CD14-positive monocyte (primary cell): ENCODE data around the gene BET1. TPM values are rescaled to one million over a fixed set of nuclear protein-coding genes. Genes with fewer than 3 reads are reported as not detected.

Experiments
- DNase-seq, 3 donors: peaks; one replicate each; pipeline ENCODE4 v3.0.0-alpha.2; 2011 to 2022
- H2AFZ ChIP-seq: 2 replicates; pipeline ENCODE4 v1.6.0; 2012; ENCODE audit warnings: mild to moderate bottlenecking, low read depth, low read length, inconsistent platforms; ENCODE audit not compliant: insufficient read depth, poor library complexity, severe bottlenecking
- H3K27ac ChIP-seq, 2 donors: 1 replicate in 1 of 2; 2 replicates in 1 of 2; pipeline ENCODE4 v1.5.1; 2012 to 2013; ENCODE audit warnings: low read length in 2 of 2, control low read depth in 1 of 2, inconsistent platforms in 1 of 2, low read depth in 1 of 2, mild to moderate bottlenecking in 1 of 2
- H3K27me3 ChIP-seq, 2 donors: one replicate each; pipeline versions ENCODE4 v1.6.0 to v1.6.1; 2011 to 2013; ENCODE audit warnings: low read length in 2 of 2; ENCODE audit not compliant: control insufficient read depth in 2 of 2, insufficient read depth in 2 of 2
- H3K36me3 ChIP-seq, 2 donors: replicated peaks in 1 of 2; 1 replicate in 1 of 2; 2 replicates in 1 of 2; pipeline versions ENCODE4 v1.5.1 to v1.6.1; 2012 to 2013; ENCODE audit warnings: low read length in 2 of 2, control low read depth in 1 of 2, inconsistent platforms in 1 of 2, mild to moderate bottlenecking in 1 of 2; ENCODE audit not compliant: insufficient read depth in 2 of 2, control insufficient read depth in 1 of 2
- H3K4me1 ChIP-seq, 2 donors: 1 replicate in 1 of 2; 2 replicates in 1 of 2; pipeline versions ENCODE4 v1.5.1 to v1.6.1; 2012 to 2013; ENCODE audit warnings: low read length in 2 of 2, control low read depth in 1 of 2, inconsistent platforms in 1 of 2, mild to moderate bottlenecking in 1 of 2, moderate library complexity in 1 of 2; ENCODE audit not compliant: insufficient read depth in 2 of 2, control insufficient read depth in 1 of 2
- H3K4me2 ChIP-seq: replicated peaks from 2 replicates; pipeline ENCODE3; 2012; ENCODE audit warnings: low read length, moderate library complexity, mild to moderate bottlenecking; ENCODE audit not compliant: poor library complexity, severe bottlenecking; ENCODE audit errors: extremely low read depth
- H3K4me3 ChIP-seq, 3 experiments: fragments of 200-600 bp in 1 of 3; sonication (generic) in 1 of 3; replicated peaks in 1 of 3; 1 replicate in 2 of 3; 2 replicates in 1 of 3; pipeline ENCODE4 v1.5.1; 2011 to 2013; ENCODE audit warnings: low read length in 3 of 3, mild to moderate bottlenecking in 3 of 3, control low read depth in 2 of 3, low read depth in 2 of 3, inconsistent platforms in 1 of 3, moderate library complexity in 1 of 3
- H3K79me2 ChIP-seq: 2 replicates; pipeline ENCODE4 v1.6.0; 2012; ENCODE audit warnings: mild to moderate bottlenecking, control low read depth, inconsistent platforms, low read length, moderate library complexity; ENCODE audit not compliant: insufficient read depth
- H3K9ac ChIP-seq: 2 replicates; pipeline ENCODE4 v1.6.0; 2017; ENCODE audit warnings: low read length, mild to moderate bottlenecking; ENCODE audit not compliant: insufficient read depth, poor library complexity, severe bottlenecking
- H3K9me3 ChIP-seq, 2 donors: replicated peaks in 1 of 2; 1 replicate in 1 of 2; 2 replicates in 1 of 2; pipeline versions ENCODE4 v1.5.1 to v1.6.1; 2012 to 2013; ENCODE audit warnings: low read length in 2 of 2, control low read depth in 1 of 2; ENCODE audit not compliant: control insufficient read depth in 1 of 2, insufficient read depth in 1 of 2
- H4K20me1 ChIP-seq: 2 replicates; pipeline ENCODE4 v1.6.0; 2012; ENCODE audit warnings: mild to moderate bottlenecking, low read length, control low read depth, moderate library complexity; ENCODE audit not compliant: insufficient read depth
- H3K27ac Mint-ChIP-seq, 7 donors: one replicate each; pipeline ENCODE4 v1.8.0; 2020; ENCODE audit warnings: mild to moderate bottlenecking in 7 of 7, mixed read lengths in 7 of 7, moderate library complexity in 6 of 7, inconsistent platforms in 2 of 7
- H3K27me3 Mint-ChIP-seq, 3 donors: one replicate each; pipeline ENCODE4 v1.8.0; 2021 to 2022; ENCODE audit warnings: low read depth in 3 of 3, mild to moderate bottlenecking in 3 of 3, mixed read lengths in 3 of 3, moderate library complexity in 3 of 3, inconsistent platforms in 1 of 3
- H3K36me3 Mint-ChIP-seq, 2 donors: one replicate each; pipeline ENCODE4 v1.8.0; 2020; ENCODE audit warnings: mixed read lengths in 2 of 2, inconsistent platforms in 1 of 2, mild to moderate bottlenecking in 1 of 2
- H3K4me1 Mint-ChIP-seq: one replicate; pipeline ENCODE4 v1.8.0; 2020; ENCODE audit warnings: mild to moderate bottlenecking, mixed read lengths
- H3K4me3 Mint-ChIP-seq, 2 donors: one replicate each; pipeline ENCODE4 v1.8.0; 2020; ENCODE audit warnings: mild to moderate bottlenecking in 2 of 2, mixed read lengths in 2 of 2, moderate library complexity in 1 of 2
- H3K9me3 Mint-ChIP-seq, 7 donors: one replicate each; pipeline ENCODE4 v1.8.0; 2020 to 2022; ENCODE audit warnings: mixed read lengths in 7 of 7, mild to moderate bottlenecking in 6 of 7, moderate library complexity in 6 of 7, inconsistent platforms in 2 of 7
- WGBS: methylation state at CpG from one replicate; pipeline ENCODE4 v1.1.5; 2013; ENCODE audit warnings: missing lambda C conversion rate; ENCODE audit not compliant: insufficient coverage; 5-methylcytosine and 5-hydroxymethylcytosine counted together
- intact Hi-C, 2 donors: fragments of 100-400 bp; cut with micrococcal nuclease; formaldehyde crosslinking; loops; one replicate each; pipeline versions ENCODE4 v1.15.0 to v1.15.1; 2023
- polyA plus RNA-seq, 3 donors: library from polyadenylated mRNA; depleted of rRNA in 1 of 3; unstranded in 2 of 3; stranded (reverse) in 1 of 3; fragments of 300-500 nt in 2 of 3; fragments of >200 nt in 1 of 3; fragmentation: Illumina TruSeq in 2 of 3; gene quantifications; 1 replicate in 2 of 3; 2 replicates in 1 of 3; pipeline ENCODE4 v1.2.3, GENCODE V29; 2012 to 2021
- TF ChIP-seq, protein P1 (sequence below): fragments of 200-600 bp; IDR thresholded peaks from one replicate; pipeline ENCODE4 v1.8.0; 2022; ENCODE audit warnings: antibody characterized with exemption, mild to moderate bottlenecking

Gene BET1
- polyA plus RNA-seq, 3 donors = 5.4 to 14.1 (median 8.2) TPM

DNA sequence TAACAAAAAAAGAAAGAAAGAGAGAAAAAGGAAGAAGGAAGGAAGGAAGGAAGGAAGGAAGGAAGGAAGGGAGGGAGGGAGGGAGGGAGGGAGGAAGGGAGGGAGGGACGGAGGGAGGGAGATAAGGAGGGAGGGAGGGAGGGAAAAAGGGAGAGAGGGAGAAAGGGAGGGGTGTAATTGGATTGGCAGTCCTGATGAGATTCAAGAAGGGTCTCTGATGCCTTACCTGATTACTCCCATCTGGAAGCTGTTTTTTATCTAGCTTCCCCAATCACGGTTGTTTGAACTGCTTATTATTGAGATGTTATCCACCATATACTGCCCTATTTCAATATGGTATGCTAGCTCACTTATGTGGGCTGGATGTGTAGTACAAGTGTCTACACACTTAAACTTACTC is 55.3 kb downstream of the BET1 start:
- no peak overlapping the region for H3K4me2 ChIP-seq
- no peak overlapping the region for H3K27ac ChIP-seq
- no peak overlapping the region for H2AFZ ChIP-seq
- no peaks in the 10 kb centered on the region for H3K27me3 Mint-ChIP-seq
- WGBS = no CpG with 5 or more reads among the region's 2 CpGs
- H4K20me1 ChIP-seq = no peaks in the 10 kb centered on the region
- intact Hi-C loops = no loop called here
- no peaks in the 10 kb centered on the region for H3K36me3 ChIP-seq
- no peaks in the 10 kb centered on the region for H3K4me1 ChIP-seq
- no peak overlapping the region for H3K4me3 ChIP-seq
- TF ChIP-seq, protein P1, sequence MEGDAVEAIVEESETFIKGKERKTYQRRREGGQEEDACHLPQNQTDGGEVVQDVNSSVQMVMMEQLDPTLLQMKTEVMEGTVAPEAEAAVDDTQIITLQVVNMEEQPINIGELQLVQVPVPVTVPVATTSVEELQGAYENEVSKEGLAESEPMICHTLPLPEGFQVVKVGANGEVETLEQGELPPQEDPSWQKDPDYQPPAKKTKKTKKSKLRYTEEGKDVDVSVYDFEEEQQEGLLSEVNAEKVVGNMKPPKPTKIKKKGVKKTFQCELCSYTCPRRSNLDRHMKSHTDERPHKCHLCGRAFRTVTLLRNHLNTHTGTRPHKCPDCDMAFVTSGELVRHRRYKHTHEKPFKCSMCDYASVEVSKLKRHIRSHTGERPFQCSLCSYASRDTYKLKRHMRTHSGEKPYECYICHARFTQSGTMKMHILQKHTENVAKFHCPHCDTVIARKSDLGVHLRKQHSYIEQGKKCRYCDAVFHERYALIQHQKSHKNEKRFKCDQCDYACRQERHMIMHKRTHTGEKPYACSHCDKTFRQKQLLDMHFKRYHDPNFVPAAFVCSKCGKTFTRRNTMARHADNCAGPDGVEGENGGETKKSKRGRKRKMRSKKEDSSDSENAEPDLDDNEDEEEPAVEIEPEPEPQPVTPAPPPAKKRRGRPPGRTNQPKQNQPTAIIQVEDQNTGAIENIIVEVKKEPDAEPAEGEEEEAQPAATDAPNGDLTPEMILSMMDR = no peak
- peaks cover 0 to 2% (median 0%) of the 10 kb centered on the region in 7 donors for H3K9me3 Mint-ChIP-seq
- no peak overlapping the region for H3K4me3 Mint-ChIP-seq
- no peak overlapping the region for H3K9ac ChIP-seq
- H3K9me3 ChIP-seq = no peaks in the 10 kb centered on the region
- H3K4me1 Mint-ChIP-seq = no peaks in the 10 kb centered on the region
- H3K27ac Mint-ChIP-seq = no peak overlapping the region
- DNase-seq = no peak
- H3K36me3 Mint-ChIP-seq = no peaks in the 10 kb centered on the region
- no peaks in the 10 kb centered on the region for H3K27me3 ChIP-seq
- no peaks in the 10 kb centered on the region for H3K79me2 ChIP-seq

DNA sequence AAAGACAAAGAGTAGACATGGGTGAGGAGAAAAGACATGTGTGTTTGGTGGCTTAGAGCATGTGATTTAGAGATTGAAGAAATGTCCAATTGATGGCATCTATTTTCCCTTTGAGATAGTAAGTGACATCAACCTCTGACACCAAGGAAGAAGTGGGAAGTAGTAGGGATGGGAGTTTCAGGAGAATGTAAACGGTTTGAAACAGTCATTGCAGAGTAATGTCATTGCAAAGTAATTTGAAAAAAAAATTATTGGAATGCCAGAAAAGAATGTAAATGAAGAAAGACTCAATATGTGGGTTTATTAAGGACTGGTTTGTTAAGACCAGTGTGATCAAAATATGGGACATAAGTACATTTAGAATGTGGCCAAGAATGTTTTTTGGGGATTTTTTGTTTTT is 56.0 kb downstream of the BET1 start:
- no peaks in the 10 kb centered on the region for H3K4me1 Mint-ChIP-seq
- no peak overlapping the region for H2AFZ ChIP-seq

More for the DNA sequence above, 56.0 kb downstream of the BET1 start:
- intact Hi-C loops = no loop called here
- Mint-ChIP-seq H3K27ac (no peak overlapping the region), H3K9me3 (peaks cover 0 to 2% (median 0%) of the 10 kb centered on the region in 7 donors), H3K36me3 (no peaks in the 10 kb centered on the region), H3K4me3 (no peak overlapping the region), H3K27me3 (no peaks in the 10 kb centered on the region)
- H3K4me1 ChIP-seq = no peaks in the 10 kb centered on the region
- no peaks in the 10 kb centered on the region for H3K36me3 ChIP-seq
- no peak overlapping the region for H3K4me2 ChIP-seq
- no peak overlapping the region for H3K27ac ChIP-seq
- no peak overlapping the region for H3K9ac ChIP-seq
- no peak overlapping the region for H3K4me3 ChIP-seq
- H3K27me3 ChIP-seq = no peaks in the 10 kb centered on the region
- no peaks in the 10 kb centered on the region for H3K79me2 ChIP-seq
- H4K20me1 ChIP-seq = no peaks in the 10 kb centered on the region
- TF ChIP-seq, protein P1 = no peak
- DNase-seq = no peak
- 90% methylated on average over 1 of the region's 1 CpG for WGBS
- H3K9me3 ChIP-seq = no peaks in the 10 kb centered on the region
